Measurements from ENCODE around the gene TMEM63B. TPM values are rescaled to one million over a fixed set of nuclear protein-coding genes. Genes with fewer than 3 reads are reported as not detected.

TMEM63B gene
- total RNA-seq, 1 donor from 2014 or later, result 45.5 TPM

DNA sequence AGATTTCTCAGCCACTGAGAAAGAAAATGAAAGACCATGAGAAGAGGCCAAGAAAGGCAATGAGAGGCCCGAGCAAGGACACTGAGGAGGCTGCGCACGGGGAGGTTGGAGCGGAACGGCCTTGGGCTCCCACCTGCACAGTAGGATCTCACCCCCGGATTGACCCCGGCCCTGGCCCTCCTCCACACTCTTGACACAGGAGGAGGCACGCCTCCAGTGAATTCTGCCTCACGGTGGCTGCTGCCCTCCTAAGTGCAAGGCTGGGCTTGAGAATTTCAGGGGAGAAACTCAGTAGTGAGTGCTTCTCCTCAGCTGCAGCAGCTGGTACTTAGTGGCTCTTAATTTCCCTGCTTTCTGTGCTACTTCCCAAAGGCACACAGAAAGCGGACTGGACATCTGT lies 18.1 kb upstream of the TMEM63B start:
- no peak overlapping the region for H3K4me3 Mint-ChIP-seq
- H3K4me1 Mint-ChIP-seq (ENCODE audit: unreplicated experiment), result peaks cover 10% of the 10 kb centered on the region
- no peaks in the 10 kb centered on the region for H3K9me3 Mint-ChIP-seq
- no peak for DNase-seq (ENCODE audit: extremely low spot score, unreplicated experiment)
- peaks cover 37% of the 10 kb centered on the region for H3K36me3 Mint-ChIP-seq
- TF ChIP-seq, protein P1, sequence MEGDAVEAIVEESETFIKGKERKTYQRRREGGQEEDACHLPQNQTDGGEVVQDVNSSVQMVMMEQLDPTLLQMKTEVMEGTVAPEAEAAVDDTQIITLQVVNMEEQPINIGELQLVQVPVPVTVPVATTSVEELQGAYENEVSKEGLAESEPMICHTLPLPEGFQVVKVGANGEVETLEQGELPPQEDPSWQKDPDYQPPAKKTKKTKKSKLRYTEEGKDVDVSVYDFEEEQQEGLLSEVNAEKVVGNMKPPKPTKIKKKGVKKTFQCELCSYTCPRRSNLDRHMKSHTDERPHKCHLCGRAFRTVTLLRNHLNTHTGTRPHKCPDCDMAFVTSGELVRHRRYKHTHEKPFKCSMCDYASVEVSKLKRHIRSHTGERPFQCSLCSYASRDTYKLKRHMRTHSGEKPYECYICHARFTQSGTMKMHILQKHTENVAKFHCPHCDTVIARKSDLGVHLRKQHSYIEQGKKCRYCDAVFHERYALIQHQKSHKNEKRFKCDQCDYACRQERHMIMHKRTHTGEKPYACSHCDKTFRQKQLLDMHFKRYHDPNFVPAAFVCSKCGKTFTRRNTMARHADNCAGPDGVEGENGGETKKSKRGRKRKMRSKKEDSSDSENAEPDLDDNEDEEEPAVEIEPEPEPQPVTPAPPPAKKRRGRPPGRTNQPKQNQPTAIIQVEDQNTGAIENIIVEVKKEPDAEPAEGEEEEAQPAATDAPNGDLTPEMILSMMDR (conservative IDR thresholded peaks at IDR 0.05), result no peak
- H3K27ac Mint-ChIP-seq, result no peak overlapping the region
- no peaks in the 10 kb centered on the region for H3K27me3 Mint-ChIP-seq

DNA sequence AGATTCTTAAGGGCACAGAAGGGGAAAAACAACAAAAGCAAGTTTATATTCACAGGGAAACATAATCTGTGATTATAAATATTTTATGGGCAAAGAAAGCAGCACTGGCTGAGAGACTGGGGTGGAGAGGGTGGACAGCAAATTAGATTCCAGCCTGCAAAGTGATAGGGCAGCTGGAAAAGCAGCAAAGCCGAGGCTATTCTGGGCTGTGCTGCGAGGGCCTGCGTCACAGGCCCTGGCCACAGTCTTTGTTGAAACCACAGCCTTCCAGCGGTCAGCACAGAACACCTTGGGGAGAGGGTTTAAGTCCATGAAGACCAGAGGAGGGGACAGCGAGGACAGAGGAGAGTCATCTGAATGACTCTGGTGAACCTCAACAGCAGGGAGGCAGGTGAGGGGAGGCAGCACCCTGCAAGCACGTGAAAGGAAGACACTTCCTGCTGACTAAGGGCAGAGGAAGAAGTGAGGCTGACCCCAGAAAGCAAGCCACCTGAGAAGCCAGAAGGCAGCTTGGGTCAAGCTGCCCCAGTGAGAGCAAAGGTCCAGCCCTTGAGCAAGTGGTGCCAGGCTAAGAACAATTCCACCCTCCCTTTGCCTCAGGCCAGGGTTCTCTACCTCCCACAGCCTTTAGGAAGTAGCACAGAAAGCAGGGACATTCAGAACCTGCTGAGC lies 17.2 kb upstream of the TMEM63B start:
- Mint-ChIP-seq H3K27me3 (no peaks in the 10 kb centered on the region), H3K4me1 (ENCODE audit: unreplicated experiment) (peaks cover 11% of the 10 kb centered on the region), H3K4me3 (no peak overlapping the region), H3K9me3 (no peaks in the 10 kb centered on the region), H3K36me3 (peaks cover 37% of the 10 kb centered on the region), H3K27ac (no peak overlapping the region)
- DNase-seq (ENCODE audit: extremely low spot score, unreplicated experiment), result no peak
- TF ChIP-seq, protein P1 (conservative IDR thresholded peaks at IDR 0.05), result no peak

DNA sequence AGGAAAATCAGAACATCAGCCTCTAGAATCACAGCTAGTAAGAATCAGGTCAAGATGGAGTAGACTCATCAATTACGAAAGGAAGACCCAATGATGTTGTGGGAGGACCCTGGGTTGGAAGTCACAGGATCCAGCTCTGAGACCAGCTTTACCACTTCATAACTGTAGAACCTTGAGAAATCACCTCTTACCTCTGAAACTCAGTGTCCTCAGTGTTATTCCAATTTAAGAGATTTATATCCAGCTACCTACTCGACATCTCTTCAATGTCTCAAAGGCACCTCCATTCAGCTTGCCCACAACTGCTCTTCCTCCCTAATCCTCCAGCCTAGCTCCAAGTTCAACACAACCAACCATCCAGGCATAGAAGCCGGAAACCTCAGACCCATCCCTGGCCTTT lies 16.4 kb upstream of the TMEM63B start:
- DNase-seq (ENCODE audit: extremely low spot score, unreplicated experiment), result no peak
- Mint-ChIP-seq H3K36me3 (peaks cover 38% of the 10 kb centered on the region), H3K4me1 (ENCODE audit: unreplicated experiment) (peaks cover 14% of the 10 kb centered on the region), H3K9me3 (no peaks in the 10 kb centered on the region), H3K27me3 (no peaks in the 10 kb centered on the region), H3K4me3 (no peak overlapping the region), H3K27ac (no peak overlapping the region)
- TF ChIP-seq, protein P1 (conservative IDR thresholded peaks at IDR 0.05), result no peak

DNA sequence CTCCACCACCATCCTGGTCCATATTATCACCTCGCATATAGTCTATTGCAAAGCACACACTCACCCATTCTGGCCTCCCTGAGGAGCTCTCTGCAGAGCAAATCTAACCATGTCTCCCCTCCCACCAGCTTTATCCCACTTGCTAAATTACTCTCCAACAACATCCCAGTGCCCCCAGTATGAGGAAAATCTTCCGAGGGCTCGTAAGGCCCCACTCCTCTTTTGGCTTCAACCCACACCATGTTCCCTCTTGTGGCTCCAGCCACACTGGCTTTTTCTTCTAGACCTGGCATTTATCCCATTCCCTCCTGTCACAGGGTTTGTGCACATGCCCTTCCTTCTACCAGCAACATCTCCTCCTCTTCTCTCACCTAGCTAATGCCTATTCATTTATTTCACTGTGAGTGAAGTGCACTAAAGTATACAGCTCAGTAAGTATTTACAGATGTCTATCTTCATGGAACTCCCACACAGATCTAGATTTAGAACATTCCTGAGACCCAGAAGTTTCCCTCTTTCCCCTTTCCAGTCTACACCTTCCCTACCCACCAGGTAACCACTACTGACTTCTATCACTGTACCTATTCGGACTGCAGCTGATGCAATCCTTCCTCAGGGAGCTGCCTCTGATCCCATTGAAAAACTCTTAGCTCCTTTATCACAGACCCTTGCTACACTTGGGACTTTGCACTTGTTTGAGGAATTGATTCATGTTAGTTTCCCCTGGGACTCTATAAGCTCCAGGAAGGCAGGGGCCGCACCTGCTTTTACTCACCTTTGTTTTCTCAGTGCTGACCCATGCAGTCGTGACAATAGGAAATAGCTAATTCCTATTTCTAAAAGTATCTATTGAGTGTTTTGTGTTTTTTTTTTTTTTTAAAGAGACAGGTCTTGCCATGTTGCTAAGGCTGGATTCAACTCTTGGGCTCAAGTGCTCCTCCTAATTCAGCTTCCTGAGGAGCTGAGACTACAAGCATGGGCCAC lies 15.6 kb upstream of the TMEM63B start:
- H3K9me3 Mint-ChIP-seq, result no peaks in the 10 kb centered on the region
- peaks cover 35% of the 10 kb centered on the region for H3K36me3 Mint-ChIP-seq
- peak overlapping the region; percentile 27 for H3K4me3 Mint-ChIP-seq
- H3K27ac Mint-ChIP-seq, result peak overlapping the region; percentile 75
- no peak for DNase-seq (ENCODE audit: extremely low spot score, unreplicated experiment)
- no peaks in the 10 kb centered on the region for H3K27me3 Mint-ChIP-seq
- TF ChIP-seq, protein P1 (conservative IDR thresholded peaks at IDR 0.05), result no peak
- H3K4me1 Mint-ChIP-seq (ENCODE audit: unreplicated experiment), result peaks cover 18% of the 10 kb centered on the region

DNA sequence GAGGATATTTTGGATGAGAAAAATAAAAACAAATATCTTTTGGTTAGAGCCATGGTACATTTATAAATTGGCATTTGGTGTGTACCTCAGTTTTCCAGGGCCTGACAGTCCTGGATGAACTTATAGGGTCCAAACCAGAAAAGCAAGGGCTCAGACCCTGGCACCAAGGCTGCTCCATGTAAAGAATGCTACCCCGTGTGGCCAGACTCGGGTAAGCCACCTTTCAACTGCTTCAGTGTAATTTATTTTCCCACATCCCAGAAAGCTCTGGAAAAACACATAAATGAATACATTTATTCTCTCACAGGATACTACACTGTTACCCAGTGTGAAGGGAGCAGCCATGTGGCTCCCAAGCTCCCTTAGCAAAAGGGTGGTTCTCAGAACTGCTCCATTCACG lies 13.9 kb upstream of the TMEM63B start:
- TF ChIP-seq, protein P1 (conservative IDR thresholded peaks at IDR 0.05), result peak; percentile 51
- no peaks in the 10 kb centered on the region for H3K9me3 Mint-ChIP-seq
- H3K27me3 Mint-ChIP-seq, result no peaks in the 10 kb centered on the region
- H3K27ac Mint-ChIP-seq, result no peak overlapping the region
- H3K36me3 Mint-ChIP-seq, result peaks cover 35% of the 10 kb centered on the region
- peaks cover 25% of the 10 kb centered on the region for H3K4me1 Mint-ChIP-seq (ENCODE audit: unreplicated experiment)
- DNase-seq (ENCODE audit: extremely low spot score, unreplicated experiment), result no peak
- no peak overlapping the region for H3K4me3 Mint-ChIP-seq

Measured in type B pancreatic cell (in vitro differentiated cells).